Parathyroid adenoma (tissue), 2 donors: ENCODE measurements around the gene MCM7.

Source experiments
- H2AFZ ChIP-seq: fragments of 300-600 bp; sonication (generic); one replicate; pipeline ENCODE4 v1.7.0; 2017; ENCODE audit warnings: antibody characterized with exemption, mild to moderate bottlenecking
- H3K27ac ChIP-seq: fragments of 300-600 bp; sonication (generic); one replicate; pipeline ENCODE4 v1.7.0; 2017
- H3K27me3 ChIP-seq: fragments of 300-600 bp; sonication (generic); one replicate; pipeline ENCODE4 v1.7.0; 2017; ENCODE audit warnings: low read length; ENCODE audit not compliant: control insufficient read depth, insufficient read depth
- H3K36me3 ChIP-seq: fragments of 300-600 bp; sonication (generic); one replicate; pipeline ENCODE4 v1.7.0; 2017; ENCODE audit warnings: low read length; ENCODE audit not compliant: control insufficient read depth, insufficient read depth
- H3K4me1 ChIP-seq: fragments of 300-600 bp; sonication (generic); one replicate; pipeline ENCODE4 v1.7.0; 2017; ENCODE audit warnings: control low read depth
- H3K4me2 ChIP-seq: fragments of 300-600 bp; sonication (generic); one replicate; pipeline ENCODE4 v1.7.0; 2017; ENCODE audit warnings: low read length
- H3K4me3 ChIP-seq: fragments of 300-600 bp; sonication (generic); one replicate; pipeline ENCODE4 v1.7.0; 2017; ENCODE audit warnings: low read depth, low read length
- H3K79me2 ChIP-seq: fragments of 300-600 bp; sonication (generic); one replicate; pipeline ENCODE4 v1.7.0; 2017; ENCODE audit warnings: control low read depth
- H3K9ac ChIP-seq: fragments of 300-600 bp; sonication (generic); one replicate; pipeline ENCODE4 v1.7.0; 2017; ENCODE audit warnings: mild to moderate bottlenecking
- H3K9me3 ChIP-seq: fragments of 300-600 bp; sonication (generic); one replicate; pipeline ENCODE4 v1.7.0; 2017; ENCODE audit warnings: low read length; ENCODE audit not compliant: control insufficient read depth
- CTCF ChIP-seq: fragments of 300-600 bp; sonication (generic); IDR thresholded peaks from one replicate; pipeline ENCODE4 v1.7.0; 2017; ENCODE audit warnings: antibody characterized with exemption, mild to moderate bottlenecking
- donor health status: primary hyperparathyroidism.

The MCM7 gene

GRCh38 chr7:100119072-100119969 lies 18.1 kb upstream of the MCM7 start, which contains the start of the genes CNPY4 and TAF6:
Gene CNPY4 (plus strand): TSS chr7:100119634. CDS start chr7:100119745, 111 bp downstream.
Gene TAF6 (minus strand): TSS chr7:100119358. CDS start chr7:100114209, 5,149 bp downstream.
- peak; percentile 10 for TF ChIP-seq CTCF
- Histone ChIP-seq H3K4me3 (peak within 1 kb of the TSS; percentile 95), H2AFZ (peak within 1 kb of the TSS; percentile 97), H3K36me3 (no peaks in the 10 kb centered on the region), H3K79me2 (peaks cover 8% of the 10 kb centered on the region), H3K4me1 (peaks cover 7% of the 10 kb centered on the region), H3K9ac (peak within 1 kb of the TSS; percentile 31), H3K4me2 (peak within 1 kb of the TSS; percentile 92), H3K27me3 (no peaks in the 10 kb centered on the region), H3K9me3 (no peaks in the 10 kb centered on the region), H3K27ac (peak within 1 kb of the TSS; percentile 97)

- H3K27ac ChIP-seq = peak overlapping the region; percentile 97
- peaks cover 8% of the 10 kb centered on the region for H3K79me2 ChIP-seq
- peak overlapping the region; percentile 92 for H3K4me2 ChIP-seq
- H3K9ac ChIP-seq = no peak overlapping the region
- no peaks in the 10 kb centered on the region for H3K9me3 ChIP-seq
- H3K27me3 ChIP-seq = no peaks in the 10 kb centered on the region
- H3K36me3 ChIP-seq = no peaks in the 10 kb centered on the region
- no peak for TF ChIP-seq CTCF
- peak overlapping the region; percentile 95 for H3K4me3 ChIP-seq
- peak overlapping the region; percentile 97 for H2AFZ ChIP-seq
- H3K4me1 ChIP-seq = peaks cover 7% of the 10 kb centered on the region
These were observed 17.3 kb upstream of the MCM7 start for GRCh38 chr7:100118388-100119071.

- Histone ChIP-seq H3K4me1 (peaks cover 4% of the 10 kb centered on the region), H3K27me3 (no peaks in the 10 kb centered on the region), H3K36me3 (no peaks in the 10 kb centered on the region), H2AFZ (no peak overlapping the region), H3K9me3 (no peaks in the 10 kb centered on the region), H3K4me2 (no peak overlapping the region), H3K4me3 (no peak overlapping the region), H3K27ac (no peak overlapping the region), H3K79me2 (peaks cover 2% of the 10 kb centered on the region), H3K9ac (no peak overlapping the region)
- TF ChIP-seq CTCF = no peak
These were observed 13.8 kb upstream of the MCM7 start for GRCh38 chr7:100115026-100115425.

GRCh38 chr7:100111914-100112313 lies 10.7 kb upstream of the MCM7 start:
- Histone ChIP-seq H3K79me2 (no peaks in the 10 kb centered on the region), H3K36me3 (no peaks in the 10 kb centered on the region), H3K4me2 (no peak overlapping the region), H2AFZ (no peak overlapping the region), H3K4me3 (no peak overlapping the region), H3K9me3 (no peaks in the 10 kb centered on the region), H3K9ac (no peak overlapping the region), H3K27ac (no peak overlapping the region), H3K4me1 (no peaks in the 10 kb centered on the region), H3K27me3 (no peaks in the 10 kb centered on the region)
- no peak for TF ChIP-seq CTCF
